Activated naive CD4-positive, alpha-beta T cell treated with anti-CD3 and anti-CD28 coated beads, Interleukin-2, amount 50 U/mL, for 24 hours (primary cell): ENCODE measurements around the gene NBPF1.
"Not testable (repeated sequence)": the region's sequence is repeated elsewhere in the genome, so short reads cannot be mapped to it uniquely, and the experiment has no call there.

ENCODE experiments used
- H3K27ac Mint-ChIP-seq: one replicate; pipeline ENCODE4 v1.8.0; 2021; ENCODE audit warnings: mild to moderate bottlenecking, mixed read lengths
- H3K27me3 Mint-ChIP-seq: one replicate; pipeline ENCODE4 v1.8.0; 2021; ENCODE audit warnings: mixed read lengths
- H3K36me3 Mint-ChIP-seq: one replicate; pipeline ENCODE4 v1.8.0; 2021; ENCODE audit warnings: mixed read lengths
- H3K4me1 Mint-ChIP-seq: one replicate; pipeline ENCODE4 v1.8.0; 2021; ENCODE audit warnings: mixed read lengths
- H3K4me3 Mint-ChIP-seq: one replicate; pipeline ENCODE4 v1.8.0; 2021; ENCODE audit warnings: mild to moderate bottlenecking, mixed read lengths
- H3K9me3 Mint-ChIP-seq: one replicate; pipeline ENCODE4 v1.8.0; 2021; ENCODE audit warnings: mixed read lengths

The NBPF1 gene

DNA sequence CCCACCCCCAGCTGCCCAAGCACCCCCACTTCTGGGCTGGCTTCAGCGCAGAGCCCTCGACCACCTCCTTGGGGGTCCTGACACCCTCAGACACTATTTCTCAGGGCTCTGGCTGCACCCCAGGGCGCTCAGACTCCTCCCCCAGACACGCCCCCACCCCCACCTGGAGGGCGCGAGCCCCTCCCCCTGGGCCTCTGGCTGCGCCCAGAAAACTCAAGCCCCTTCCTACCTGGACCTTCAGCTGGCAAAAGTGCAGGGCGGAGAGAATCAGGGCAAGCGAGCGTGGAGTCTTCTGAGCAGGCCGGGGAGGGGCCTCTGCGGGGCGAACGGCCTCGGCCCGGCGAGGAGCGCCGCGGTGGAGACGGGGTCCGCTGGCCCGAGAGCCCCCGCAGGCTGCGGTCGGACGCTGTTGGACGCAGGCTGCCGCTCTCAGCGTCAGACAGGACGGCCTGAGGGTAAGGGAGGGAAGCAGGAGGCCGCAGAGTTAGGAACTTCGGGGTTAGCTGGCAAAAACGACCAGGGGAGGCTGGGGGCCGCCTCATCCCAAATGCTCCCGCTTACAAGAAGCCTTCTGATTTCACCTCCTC is 17.4 kb upstream of the NBPF1 start:
- no peaks in the 10 kb centered on the region for H3K27me3 Mint-ChIP-seq
- H3K4me1 Mint-ChIP-seq, result peaks cover 5% of the 10 kb centered on the region
- no peak overlapping the region for H3K4me3 Mint-ChIP-seq
- no peaks in the 10 kb centered on the region for H3K9me3 Mint-ChIP-seq
- peaks cover 21% of the 10 kb centered on the region for H3K36me3 Mint-ChIP-seq
- H3K27ac Mint-ChIP-seq, result peak overlapping the region; percentile 67

DNA sequence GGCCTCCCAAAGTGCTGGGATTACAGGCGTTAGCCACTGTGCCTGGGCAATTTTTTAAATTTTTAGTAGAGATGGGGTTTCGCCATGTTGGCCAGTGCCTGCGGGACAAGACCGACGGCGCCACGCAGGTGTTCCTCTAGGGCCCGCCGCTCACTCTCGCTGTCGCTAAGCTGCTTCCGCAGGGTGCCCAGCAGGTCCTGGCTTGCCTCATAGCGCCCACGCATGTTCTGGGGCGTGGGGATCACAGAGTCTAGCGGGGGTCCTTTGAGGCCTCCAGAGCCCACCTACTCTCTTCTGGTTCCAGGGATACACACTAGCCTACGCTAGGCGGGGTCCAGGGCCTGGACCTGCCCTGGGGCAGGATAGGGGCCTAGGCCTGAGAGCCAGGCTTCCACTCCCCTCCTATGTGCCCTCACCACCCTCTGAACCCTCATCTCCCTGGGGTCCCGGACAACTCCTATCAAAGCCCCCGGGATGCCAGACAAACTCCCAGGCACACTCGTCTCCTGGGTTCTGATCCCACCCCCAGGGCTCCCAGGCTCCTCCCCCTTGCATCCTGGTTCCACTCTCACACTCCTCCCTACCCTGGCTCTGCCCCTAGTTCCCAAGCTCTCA is 16.7 kb upstream of the NBPF1 start:
- H3K9me3 Mint-ChIP-seq, H3K4me3 Mint-ChIP-seq, H3K4me1 Mint-ChIP-seq, H3K27me3 Mint-ChIP-seq: not testable (repeated sequence)
- H3K36me3 Mint-ChIP-seq, result peaks cover 22% of the 10 kb centered on the region
- H3K27ac Mint-ChIP-seq, result peak overlapping the region; percentile 67

DNA sequence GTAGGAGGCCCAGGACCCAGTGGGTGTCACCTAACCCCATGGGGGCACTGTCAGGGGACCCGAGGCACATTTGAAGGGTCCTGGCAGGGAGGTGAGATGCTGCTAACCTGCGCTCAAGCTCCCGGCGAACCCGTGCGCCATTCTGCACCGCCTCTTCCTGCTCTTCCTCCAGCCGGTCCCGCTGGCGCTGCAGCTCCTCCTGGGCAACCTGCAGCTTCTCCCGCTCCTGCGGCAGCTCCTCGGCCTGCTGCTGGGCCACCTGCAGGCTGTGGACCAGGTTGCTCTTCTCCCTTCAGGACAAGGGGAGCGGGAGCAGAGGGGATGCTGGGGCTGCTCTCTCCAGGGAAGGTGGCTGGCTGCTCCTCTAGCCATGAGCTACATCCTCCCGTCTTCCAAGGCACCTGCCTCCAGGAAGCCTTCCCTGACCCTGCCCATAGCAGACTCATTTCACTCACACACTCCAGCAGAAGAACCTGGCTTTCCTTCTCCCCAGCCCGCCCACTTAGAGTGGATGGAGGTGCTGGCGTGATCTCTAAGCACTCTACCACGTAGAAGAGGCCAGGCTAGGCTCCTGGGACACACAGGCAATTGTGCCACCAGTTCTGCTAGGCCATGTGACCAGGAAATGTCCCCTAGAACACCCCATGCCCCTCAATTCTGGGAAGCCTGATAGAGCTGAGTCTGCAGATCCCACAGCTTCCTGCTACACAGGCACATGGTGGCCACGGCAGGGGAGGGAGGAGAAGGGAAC is 15.2 kb upstream of the NBPF1 start:
- Mint-ChIP-seq H3K9me3 (no peaks in the 10 kb centered on the region), H3K27ac (no peak overlapping the region), H3K4me1 (no peaks in the 10 kb centered on the region), H3K36me3 (peaks cover 15% of the 10 kb centered on the region), H3K27me3 (no peaks in the 10 kb centered on the region), H3K4me3 (no peak overlapping the region)

DNA sequence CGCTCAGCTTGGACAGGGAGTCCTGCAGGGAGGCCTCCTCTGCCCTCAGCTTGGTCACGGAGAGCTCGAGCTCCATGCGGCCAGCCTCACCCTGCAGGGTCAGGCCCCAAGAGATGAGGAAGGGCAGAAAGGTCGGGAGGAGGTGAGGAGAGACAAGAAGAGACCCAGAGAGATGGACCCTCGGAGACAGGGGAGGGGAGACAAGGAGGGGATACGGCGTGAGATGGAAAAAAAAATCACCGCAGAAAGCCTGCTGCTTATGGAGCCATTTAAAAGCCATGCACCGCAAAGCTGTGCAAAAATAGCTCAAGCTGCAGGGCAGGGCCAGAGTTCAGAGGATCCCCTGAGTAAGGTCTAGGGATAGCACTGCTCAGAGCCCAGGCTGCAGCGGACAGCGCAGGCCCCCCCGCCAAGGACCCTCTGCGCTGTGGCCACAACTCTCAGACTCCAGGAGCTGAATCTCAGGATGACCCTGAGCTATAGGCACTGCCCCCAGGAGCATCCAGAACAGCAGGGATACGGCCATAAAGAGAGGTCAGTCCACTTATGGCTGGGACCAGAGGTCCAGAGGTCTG is 13.1 kb upstream of the NBPF1 start:
- H3K27ac Mint-ChIP-seq, H3K4me3 Mint-ChIP-seq, H3K27me3 Mint-ChIP-seq, H3K4me1 Mint-ChIP-seq, H3K9me3 Mint-ChIP-seq: not testable (repeated sequence)
- peaks cover 15% of the 10 kb centered on the region for H3K36me3 Mint-ChIP-seq

DNA sequence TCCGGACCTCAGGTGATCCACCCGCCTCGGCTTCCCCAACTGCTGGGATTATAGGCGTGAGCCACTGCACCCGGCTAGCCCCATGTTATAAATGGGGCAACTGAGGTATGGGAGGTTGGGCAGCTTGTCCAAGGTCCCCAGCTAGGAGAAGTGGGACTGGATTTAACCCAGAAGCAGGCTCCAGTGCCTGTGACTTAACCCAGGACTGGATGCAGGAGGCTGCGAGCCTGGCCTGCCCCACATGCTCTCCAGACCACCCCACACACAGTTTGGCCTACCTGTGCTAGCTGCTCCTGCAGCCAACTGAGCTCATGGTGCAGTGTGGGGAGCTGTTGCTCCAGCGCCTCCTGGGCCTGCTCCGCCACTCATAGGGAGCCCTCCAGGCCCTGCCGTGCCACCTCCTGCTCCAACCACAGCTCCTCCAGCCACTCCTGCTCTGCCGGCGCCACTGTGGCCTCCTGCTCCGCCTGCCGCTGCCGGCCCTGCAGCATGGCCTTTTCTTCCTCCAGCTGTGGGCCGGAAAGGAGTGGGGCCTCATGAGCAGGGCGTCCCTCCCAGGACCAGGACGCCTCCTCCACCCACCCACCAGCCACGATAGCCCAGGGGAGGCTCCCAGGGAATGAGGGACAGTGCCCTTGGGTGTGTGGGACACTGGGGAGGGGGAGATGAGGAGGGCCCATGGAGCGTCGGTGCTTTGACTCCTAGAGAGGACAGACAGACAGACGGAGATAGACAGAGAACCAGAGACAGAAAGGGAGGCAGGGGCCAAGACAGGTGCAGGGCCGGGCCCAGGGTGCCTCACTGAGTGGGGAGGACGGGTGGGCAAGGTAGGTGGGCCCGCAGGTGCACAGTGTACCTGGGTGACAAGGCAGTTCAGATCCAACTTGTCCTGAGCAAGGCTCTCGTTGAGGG is 12.4 kb upstream of the NBPF1 start:
- Mint-ChIP-seq H3K36me3 (peaks cover 15% of the 10 kb centered on the region), H3K9me3 (no peaks in the 10 kb centered on the region), H3K27me3 (no peaks in the 10 kb centered on the region), H3K27ac (no peak overlapping the region), H3K4me1 (no peaks in the 10 kb centered on the region), H3K4me3 (no peak overlapping the region)

DNA sequence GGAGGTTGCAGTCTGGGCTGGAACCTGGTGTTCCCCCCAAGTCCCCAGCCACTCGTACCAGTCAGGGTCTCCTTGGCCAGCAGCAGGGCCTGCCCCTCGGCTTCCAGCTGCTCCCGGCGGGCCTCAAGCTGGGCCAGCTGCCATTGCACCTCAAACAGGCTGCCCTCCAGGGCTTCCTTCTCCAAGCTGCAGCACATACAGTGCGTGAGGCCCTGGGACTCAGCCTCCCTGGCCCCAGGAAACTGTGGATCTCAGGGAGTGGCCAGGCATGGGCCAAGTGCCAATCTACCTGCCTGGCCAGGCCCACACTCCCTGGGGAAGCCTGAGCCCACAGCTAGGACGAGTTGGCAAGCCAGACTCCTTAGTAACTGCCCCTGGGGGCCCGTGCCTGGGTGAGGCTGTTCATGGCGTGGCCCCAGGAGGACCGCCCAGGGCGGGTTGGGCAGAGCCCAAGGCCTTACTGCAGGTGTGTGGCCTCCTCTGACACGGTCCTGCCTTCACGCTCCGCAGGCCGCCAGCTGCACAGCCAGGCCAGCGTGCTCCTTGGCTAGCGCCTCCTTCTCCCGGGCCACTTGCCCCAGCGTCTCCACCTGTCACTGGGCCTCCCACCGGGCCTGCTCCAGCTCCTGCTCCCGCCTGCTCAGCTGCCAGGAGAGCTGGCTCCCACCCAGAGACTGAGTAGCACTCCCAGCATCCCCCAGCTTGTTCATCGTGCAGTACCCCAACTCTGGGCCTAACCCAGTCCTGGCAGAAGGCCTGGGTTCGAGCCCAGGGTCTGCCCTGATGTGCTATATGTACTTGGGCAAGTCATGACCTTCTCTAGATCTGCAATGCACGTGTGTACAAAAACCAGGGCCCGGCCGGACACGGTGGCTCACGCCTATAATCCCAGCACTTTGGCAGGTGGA is 10.7 kb upstream of the NBPF1 start:
- not testable (repeated sequence) for H3K9me3 Mint-ChIP-seq, H3K27ac Mint-ChIP-seq, H3K4me1 Mint-ChIP-seq, H3K27me3 Mint-ChIP-seq, H3K4me3 Mint-ChIP-seq
- H3K36me3 Mint-ChIP-seq, result peaks cover 11% of the 10 kb centered on the region

DNA sequence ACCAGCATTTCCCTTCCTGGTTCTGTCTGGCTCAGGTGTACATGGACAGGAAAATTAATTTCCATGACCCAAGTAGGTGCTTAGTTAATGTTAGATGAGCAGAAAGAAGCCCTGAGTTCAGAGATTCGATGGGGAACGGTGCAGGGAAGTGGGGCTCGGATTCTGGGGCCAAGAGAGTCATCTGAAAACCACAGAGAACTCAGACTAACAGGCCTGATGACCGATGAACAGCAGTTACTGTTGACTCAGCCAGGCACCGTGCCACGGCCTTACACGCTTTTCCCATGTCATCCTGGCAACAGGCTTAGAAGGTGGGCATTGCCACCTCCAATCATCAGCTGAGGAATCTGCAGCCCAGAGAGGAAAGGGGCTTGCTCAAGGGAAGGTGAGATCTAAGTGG is 10.0 kb upstream of the NBPF1 start:
- not testable (repeated sequence) for H3K27ac Mint-ChIP-seq, H3K9me3 Mint-ChIP-seq, H3K4me3 Mint-ChIP-seq, H3K36me3 Mint-ChIP-seq, H3K4me1 Mint-ChIP-seq, H3K27me3 Mint-ChIP-seq

DNA sequence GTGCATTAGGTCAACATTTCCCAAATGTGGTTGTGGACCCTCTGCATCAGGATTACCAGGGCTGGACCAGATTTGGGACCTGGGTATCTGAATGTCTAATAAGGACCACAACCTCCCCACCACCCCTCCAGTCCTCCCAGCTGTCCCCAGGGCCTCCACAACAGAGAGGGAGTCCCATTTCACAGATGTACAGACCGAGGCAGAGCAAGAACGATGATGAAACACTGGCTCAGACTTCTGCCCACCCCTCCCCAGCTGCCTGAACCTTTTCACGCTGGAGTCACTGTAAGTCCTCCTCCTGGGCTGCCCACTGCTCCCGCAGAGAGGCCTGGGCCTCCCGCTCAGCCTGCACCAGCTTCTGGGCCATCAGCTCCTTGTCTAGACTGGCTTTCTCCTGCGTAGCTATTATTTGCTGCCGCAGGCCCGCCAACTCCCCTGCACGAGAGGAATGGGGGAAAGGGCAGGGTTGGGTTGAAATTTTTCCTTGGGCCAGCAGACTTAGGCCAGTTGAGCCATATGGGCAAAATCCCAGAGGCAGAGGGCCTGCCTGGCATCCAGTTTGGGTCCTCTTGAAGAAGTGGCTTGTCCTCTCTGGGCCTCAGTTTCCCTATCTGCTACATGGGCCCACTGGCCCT is 8.4 kb upstream of the NBPF1 start:
- not testable (repeated sequence) for H3K36me3 Mint-ChIP-seq

DNA sequence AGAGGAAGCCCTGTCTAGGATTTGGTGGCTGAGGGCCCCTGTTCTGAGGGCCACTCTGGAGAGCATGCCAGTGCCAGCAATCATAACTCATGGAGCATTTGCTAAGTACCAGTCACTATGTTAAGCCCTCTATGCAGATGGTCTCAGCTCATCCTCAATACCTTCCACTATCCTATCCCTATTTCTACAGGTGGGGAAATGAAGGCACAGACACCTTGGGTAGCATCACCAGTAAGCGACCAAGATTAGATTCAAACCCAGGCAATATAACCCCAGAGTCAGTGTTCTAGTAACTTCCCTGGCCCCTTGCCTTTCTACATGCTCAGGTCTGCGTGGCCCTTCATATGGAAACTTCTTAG is 7.9 kb upstream of the NBPF1 start:
- no peaks in the 10 kb centered on the region for H3K27me3 Mint-ChIP-seq
- no peak overlapping the region for H3K4me3 Mint-ChIP-seq
- no peak overlapping the region for H3K27ac Mint-ChIP-seq
- peaks cover 6% of the 10 kb centered on the region for H3K36me3 Mint-ChIP-seq
- no peaks in the 10 kb centered on the region for H3K9me3 Mint-ChIP-seq
- no peaks in the 10 kb centered on the region for H3K4me1 Mint-ChIP-seq

More for the DNA sequence above, 8.4 kb upstream of the NBPF1 start:
- not testable (repeated sequence) for H3K27me3 Mint-ChIP-seq, H3K4me1 Mint-ChIP-seq, H3K4me3 Mint-ChIP-seq, H3K27ac Mint-ChIP-seq, H3K9me3 Mint-ChIP-seq

DNA sequence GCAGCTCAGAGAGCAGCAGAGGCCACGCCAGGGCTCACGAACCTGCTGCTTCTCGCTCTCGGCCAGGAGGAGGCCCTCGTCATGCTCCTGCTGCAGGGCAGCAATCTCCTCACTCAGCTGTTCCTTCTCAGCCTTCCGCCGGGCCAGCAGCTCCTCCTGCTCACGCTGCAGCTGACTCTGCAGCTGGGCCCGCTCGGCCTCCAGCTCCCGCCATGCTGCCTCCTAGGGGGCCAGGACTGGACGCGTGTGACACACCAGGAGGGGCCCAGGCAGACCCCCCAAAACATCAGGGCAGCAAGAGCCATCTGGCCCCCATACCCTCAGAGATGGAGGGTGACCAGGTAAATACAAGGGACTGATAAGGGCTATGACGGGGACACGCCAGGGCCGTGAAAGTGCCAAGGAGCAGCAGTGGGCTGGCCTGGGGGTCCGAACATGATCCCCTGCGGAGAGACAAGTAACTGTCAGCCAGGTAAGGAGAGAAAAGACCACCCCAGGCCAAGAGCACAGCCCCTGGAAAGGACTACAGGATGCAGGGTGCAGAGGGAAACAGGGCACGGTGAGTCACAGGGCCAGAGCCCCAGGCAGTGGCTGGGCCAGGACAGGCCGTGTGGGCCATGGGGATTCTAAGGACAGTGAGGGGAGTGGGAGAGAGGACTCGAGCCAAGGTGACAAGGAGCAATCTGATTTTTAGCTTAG is 6.6 kb upstream of the NBPF1 start:
- H3K4me1 Mint-ChIP-seq, H3K36me3 Mint-ChIP-seq, H3K27ac Mint-ChIP-seq, H3K4me3 Mint-ChIP-seq, H3K9me3 Mint-ChIP-seq, H3K27me3 Mint-ChIP-seq: not testable (repeated sequence)

DNA sequence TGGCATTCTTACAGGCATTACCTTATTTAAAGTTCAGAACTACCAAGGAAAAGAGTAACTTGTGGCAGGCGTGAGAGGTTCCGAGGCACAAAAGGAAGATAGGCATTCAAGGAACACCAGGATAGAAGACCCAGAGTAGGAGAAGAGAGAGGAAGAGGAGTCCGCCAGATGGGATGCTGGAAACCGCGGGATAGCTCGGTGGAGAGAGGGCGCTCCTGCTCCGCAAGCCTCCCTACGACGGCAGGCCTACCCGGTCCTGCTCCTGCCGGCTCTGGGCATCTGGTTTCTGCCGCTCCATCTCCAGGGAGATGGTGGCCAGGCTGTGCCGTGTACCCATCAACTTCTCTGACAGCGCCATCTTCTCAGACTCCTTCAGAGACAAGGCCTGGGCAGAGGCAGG is 5.4 kb upstream of the NBPF1 start:
- H3K27ac Mint-ChIP-seq, result no peak overlapping the region
- H3K9me3 Mint-ChIP-seq, result no peaks in the 10 kb centered on the region
- H3K4me1 Mint-ChIP-seq, result no peaks in the 10 kb centered on the region
- H3K4me3 Mint-ChIP-seq, result no peak overlapping the region
- no peaks in the 10 kb centered on the region for H3K36me3 Mint-ChIP-seq
- no peaks in the 10 kb centered on the region for H3K27me3 Mint-ChIP-seq

DNA sequence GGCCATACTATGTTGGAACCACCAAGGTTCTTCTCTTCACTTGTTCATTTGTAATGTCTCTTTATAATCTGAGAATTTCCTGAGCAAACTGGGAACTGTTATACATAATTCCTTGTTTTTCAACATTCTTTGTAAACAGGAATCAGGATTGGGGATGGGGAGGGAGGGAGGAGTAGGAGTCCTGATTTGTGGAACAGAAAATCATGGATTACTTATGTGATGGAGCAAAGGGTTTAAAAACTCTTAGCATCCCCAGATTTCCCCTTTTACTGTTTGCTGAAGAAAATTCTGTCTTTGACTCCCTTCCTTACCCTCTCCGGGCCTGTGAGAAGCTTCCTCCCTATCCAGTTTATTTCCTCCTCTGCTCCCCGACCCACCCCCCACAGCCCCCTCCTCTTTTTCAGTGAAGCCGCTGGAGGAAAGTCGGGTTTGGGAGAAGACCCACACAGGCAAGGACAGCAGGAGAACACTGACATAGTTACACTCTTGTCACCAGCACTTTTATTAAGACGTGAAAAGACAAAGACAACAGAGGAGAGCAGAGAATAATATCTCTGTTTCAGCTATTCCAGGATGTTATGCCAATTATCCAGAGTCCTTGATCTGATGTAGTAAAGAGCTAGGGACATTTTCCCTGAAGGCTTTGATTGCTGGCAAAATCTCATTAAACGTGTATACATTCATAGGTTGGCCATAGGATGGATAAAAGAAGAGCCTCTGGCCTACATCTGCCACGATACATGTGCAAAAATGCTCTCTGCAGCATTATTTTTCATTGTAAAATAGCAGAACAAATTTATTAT is 4.6 kb upstream of the NBPF1 start:
- H3K36me3 Mint-ChIP-seq, result no peaks in the 10 kb centered on the region
- H3K4me1 Mint-ChIP-seq, result no peaks in the 10 kb centered on the region
- no peaks in the 10 kb centered on the region for H3K27me3 Mint-ChIP-seq
- H3K27ac Mint-ChIP-seq, result no peak overlapping the region
- H3K4me3 Mint-ChIP-seq, result no peak overlapping the region
- no peaks in the 10 kb centered on the region for H3K9me3 Mint-ChIP-seq

DNA sequence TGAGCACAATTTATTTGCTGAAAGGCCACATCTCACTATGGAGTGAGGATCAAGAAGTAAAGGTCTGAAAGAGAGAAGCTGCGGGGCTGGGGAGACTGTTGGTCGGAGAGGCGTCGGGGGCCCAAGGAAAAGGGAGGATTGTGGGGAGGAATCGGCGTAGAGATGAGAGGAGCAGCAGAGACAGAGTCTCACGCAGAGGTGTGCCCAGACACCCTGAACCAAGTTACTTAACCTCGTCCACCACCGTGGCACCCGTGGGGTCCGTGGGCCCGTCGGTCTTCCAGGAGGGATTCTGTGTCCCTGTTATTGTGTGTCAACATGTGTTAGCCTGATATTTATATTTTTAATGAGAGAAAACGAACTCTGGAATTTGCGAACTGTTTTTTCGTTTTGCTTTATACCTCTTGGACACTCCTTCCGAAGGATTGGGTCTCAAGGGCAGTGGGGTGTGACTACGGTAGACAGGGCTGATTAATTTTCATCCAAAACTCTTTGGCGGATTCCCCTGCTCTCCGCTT is 3.8 kb upstream of the NBPF1 start:
- Mint-ChIP-seq H3K36me3 (no peaks in the 10 kb centered on the region), H3K4me1 (no peaks in the 10 kb centered on the region), H3K4me3 (no peak overlapping the region), H3K27me3 (no peaks in the 10 kb centered on the region), H3K9me3 (no peaks in the 10 kb centered on the region), H3K27ac (no peak overlapping the region)
